ENCODE data around the gene ATPAF2.

The ATPAF2 gene

GRCh38 chr17:18040261-18040858, 1.4 kb upstream of the ATPAF2 start:
- no peak for FAIRE-seq

GRCh38 chr17:18039535-18040260, 730 bp upstream of the ATPAF2 start:
- no peak for FAIRE-seq
- DNase-seq (ENCODE audit: low spot score), result no peak

More at GRCh38 chr17:18040261-18040858, 1.4 kb upstream of the ATPAF2 start:
- no peak for DNase-seq (ENCODE audit: low spot score)

GRCh38 chr17:18038149-18038850, 668 bp downstream of the ATPAF2 start:
- DNase-seq (ENCODE audit: low spot score), result no peak

GRCh38 chr17:18037486-18037885, 1.5 kb downstream of the ATPAF2 start:
- FAIRE-seq (no peak), DNase-seq (ENCODE audit: low spot score) (no peak)

More at GRCh38 chr17:18038149-18038850, 668 bp downstream of the ATPAF2 start:
- FAIRE-seq, result no peak

- DNase-seq (ENCODE audit: low spot score), result no peak
- no peak for FAIRE-seq
Measured at GRCh38 chr17:18035704-18036103, 3.3 kb downstream of the ATPAF2 start.

- FAIRE-seq (peak; percentile 82), DNase-seq (ENCODE audit: low spot score) (peak; percentile 76)
Measured at GRCh38 chr17:18033442-18034099, 5.4 kb downstream of the ATPAF2 start.

GRCh38 chr17:18031955-18032354, 7.0 kb downstream of the ATPAF2 start:
- no peak for FAIRE-seq
- peak; percentile 32 for DNase-seq (ENCODE audit: low spot score)

GRCh38 chr17:18028952-18029540, 9.9 kb downstream of the ATPAF2 start:
- FAIRE-seq (no peak), DNase-seq (ENCODE audit: low spot score) (no peak)

- FAIRE-seq (no peak), DNase-seq (ENCODE audit: low spot score) (no peak)
Measured at GRCh38 chr17:18028114-18028951, 10.6 kb downstream of the ATPAF2 start.

GRCh38 chr17:18027280-18027679, 11.7 kb downstream of the ATPAF2 start:
- FAIRE-seq (no peak), DNase-seq (ENCODE audit: low spot score) (no peak)

- DNase-seq (ENCODE audit: low spot score) (no peak), FAIRE-seq (no peak)
Measured at GRCh38 chr17:18025945-18026776, 12.8 kb downstream of the ATPAF2 start.

GRCh38 chr17:18025241-18025944, 13.6 kb downstream of the ATPAF2 start:
- FAIRE-seq (no peak), DNase-seq (ENCODE audit: low spot score) (no peak)

GRCh38 chr17:18021372-18021771, 17.6 kb downstream of the ATPAF2 start:
- no peak for DNase-seq (ENCODE audit: low spot score)
- no peak for FAIRE-seq

- DNase-seq (ENCODE audit: low spot score) (no peak), FAIRE-seq (no peak)
Measured at GRCh38 chr17:18020971-18021370, 18.0 kb downstream of the ATPAF2 start.

- FAIRE-seq (no peak), DNase-seq (ENCODE audit: low spot score) (no peak)
Measured at GRCh38 chr17:18019838-18020154, 19.2 kb downstream of the ATPAF2 start.

- no peak for FAIRE-seq
- DNase-seq (ENCODE audit: low spot score), result no peak
Measured at GRCh38 chr17:18018411-18018921, 20.5 kb downstream of the ATPAF2 start.

GRCh38 chr17:18017958-18018357, 21.0 kb downstream of the ATPAF2 start:
- no peak for FAIRE-seq
- no peak for DNase-seq (ENCODE audit: low spot score)

GRCh38 chr17:18016426-18016825, 22.5 kb downstream of the ATPAF2 start:
- DNase-seq (ENCODE audit: low spot score), result no peak
- no peak for FAIRE-seq

GRCh38 chr17:18015593-18015992, 23.4 kb downstream of the ATPAF2 start:
- DNase-seq (ENCODE audit: low spot score) (no peak), FAIRE-seq (no peak)

Measured in RCC 7860 (cell line).